GM21529 (cell line): ENCODE measurements around the gene CXorf51A.
"Not testable (repeated sequence)": the region's sequence is repeated elsewhere in the genome, so short reads cannot be mapped to it uniquely, and the experiment has no call there.

Source experiments
- ATAC-seq: cut with Tn5 transposase; IDR thresholded peaks from one replicate; pipeline ENCODE4 v1.9.1; 2021; ENCODE audit not compliant: unreplicated experiment

The CXorf51A gene

DNA sequence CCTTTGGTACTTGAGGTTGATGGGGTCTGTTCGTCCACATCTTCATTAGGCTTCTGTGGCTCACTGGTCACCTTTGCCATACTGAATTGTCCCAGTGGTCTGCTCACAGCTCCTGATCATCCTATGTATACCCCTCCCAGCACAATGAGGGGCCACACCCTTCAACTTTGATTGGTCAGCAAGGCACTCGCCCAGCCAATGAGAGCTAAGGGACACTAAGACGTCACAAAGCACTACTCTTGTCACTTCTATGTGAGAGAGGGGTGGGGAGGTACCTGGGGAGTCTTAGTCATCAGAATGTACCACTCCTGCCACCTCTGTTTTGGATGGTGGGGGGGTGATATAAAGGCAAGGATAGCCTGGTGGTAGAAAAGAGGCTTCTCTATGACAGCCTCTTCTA, at the start of gene CXorf51A:
Gene CXorf51A (minus strand): TSS at position 101 of the 400 bp plus-strand sequence. CDS start 21 bp downstream, at position 80.
- ATAC-seq = not testable (repeated sequence)

DNA sequence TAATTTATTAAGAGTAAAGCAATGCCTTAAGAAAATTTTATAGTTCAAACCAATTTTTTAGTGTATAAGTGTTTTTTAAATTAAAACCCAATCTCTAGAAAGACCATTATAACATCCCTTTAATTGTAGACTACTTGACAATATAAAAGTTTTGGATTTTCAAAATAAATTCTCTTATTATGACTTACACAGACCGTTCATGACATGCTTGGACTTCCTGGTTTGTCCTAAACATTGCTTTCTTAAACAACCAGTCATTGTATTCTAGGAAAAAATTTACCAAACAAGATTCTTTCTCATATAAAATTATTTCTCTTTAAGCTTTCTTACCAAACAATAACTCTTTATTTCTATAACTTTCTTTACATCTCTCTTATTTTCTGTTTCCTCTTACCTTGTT, 49.0 kb upstream of the CXorf51A start:
- ATAC-seq = no peak

DNA sequence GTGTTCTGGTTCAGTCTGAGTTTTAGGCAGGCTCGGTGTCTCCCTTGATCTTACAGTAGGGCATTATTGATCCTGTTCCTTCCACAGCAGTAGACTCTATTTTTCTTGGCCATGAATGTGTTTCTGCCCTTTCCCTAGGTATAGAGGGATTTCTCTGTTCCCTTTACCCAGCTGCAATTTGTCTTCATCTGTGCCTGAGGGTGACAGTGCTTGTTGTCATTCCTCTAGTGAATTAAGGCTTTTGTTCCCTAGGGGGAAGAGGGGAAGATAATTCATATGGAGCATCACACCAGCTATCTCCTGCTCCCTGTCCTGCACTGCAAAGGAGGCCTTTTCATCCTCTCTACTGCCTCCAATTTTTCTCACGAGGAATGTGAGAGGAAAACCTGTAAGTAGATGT, 39.7 kb upstream of the CXorf51A start:
- ATAC-seq = no peak

DNA sequence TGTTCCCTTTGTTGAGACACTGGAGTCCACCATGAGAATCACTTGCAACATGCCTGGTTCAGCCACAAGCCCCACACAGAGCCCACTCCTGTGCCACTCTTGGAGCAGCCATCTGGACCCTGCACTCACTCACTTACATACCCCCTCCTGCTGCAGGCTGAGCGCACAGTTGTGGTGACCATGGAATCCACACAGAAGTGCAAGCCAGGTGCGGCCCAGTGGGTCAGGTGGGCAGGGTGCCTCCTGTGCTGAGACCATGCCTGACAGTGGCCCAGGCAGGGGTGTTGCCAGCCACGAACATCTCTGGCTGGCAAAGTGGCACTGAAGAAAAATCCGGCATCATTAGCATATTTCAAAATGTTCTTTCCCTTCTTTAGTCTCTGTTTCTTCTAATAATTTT, 17.4 kb upstream of the CXorf51A start:
- ATAC-seq = no peak

DNA sequence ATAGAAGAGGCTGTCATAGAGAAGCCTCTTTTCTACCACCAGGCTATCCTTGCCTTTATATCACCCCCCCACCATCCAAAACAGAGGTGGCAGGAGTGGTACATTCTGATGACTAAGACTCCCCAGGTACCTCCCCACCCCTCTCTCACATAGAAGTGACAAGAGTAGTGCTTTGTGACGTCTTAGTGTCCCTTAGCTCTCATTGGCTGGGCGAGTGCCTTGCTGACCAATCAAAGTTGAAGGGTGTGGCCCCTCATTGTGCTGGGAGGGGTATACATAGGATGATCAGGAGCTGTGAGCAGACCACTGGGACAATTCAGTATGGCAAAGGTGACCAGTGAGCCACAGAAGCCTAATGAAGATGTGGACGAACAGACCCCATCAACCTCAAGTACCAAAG, 5.1 kb downstream of the CXorf51A start, which contains the start of gene CXorf51B:
Gene CXorf51B (plus strand): TSS at position 301 of the 400 bp plus-strand sequence. CDS start 21 bp downstream, at position 322.
- ATAC-seq = not testable (repeated sequence)
